Measurements from ENCODE around the gene DCHS2.

- TF ChIP-seq POLR2A (IDR thresholded peaks at IDR 0.05; ENCODE audit: low read length) (no peak), GATA1 (IDR thresholded peaks at IDR 0.05; ENCODE audit: low read depth, low read length) (no peak)
These were observed 15.8 kb downstream of the DCHS2 start for GRCh38 chr4:154475820-154476219.
